NCI-H187 treated with DMSO at 0.1 percent for 48 hours (cell line): ENCODE data around the gene ARPC4.

Experiments
- DNase-seq: peaks from one replicate; lab custom pipeline; 2025; lab: John Stamatoyannopoulos, UW

ARPC4 gene

DNA sequence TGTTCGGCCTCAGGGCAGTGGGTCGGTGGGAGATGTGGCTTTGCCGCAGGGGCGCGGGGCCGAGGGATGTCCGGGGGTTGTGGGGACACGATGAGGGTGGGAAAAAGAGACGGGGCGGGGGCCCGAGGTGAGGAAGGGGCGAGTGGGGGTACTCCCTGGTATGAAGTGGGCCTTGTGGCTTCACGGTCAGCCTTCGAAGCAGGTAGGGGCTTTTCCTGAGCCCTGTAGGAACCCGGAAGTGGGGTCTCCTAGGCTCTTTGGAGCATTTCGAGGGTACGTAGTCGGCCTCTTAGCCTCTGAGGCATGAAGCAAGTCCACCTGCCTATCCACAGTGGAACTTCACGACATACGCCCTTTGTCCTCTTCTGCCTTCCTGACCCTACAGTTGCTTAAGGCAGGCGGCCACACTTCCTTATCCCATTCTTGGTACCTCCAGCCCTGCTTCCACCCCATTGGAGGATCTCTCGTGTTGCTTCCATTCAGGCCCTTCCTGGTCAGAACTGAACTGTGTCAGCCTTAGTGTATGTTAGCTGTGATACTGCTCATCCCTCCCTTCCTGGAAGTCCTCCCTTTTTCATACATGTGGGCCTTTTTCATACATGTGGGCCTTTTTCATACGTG lies 389 bp downstream of the ARPC4 start:
- no peak for DNase-seq

- no peak for DNase-seq
These were observed 1.5 kb downstream of the ARPC4 start for GRCh38 chr3:9794400-9794799.

GRCh38 chr3:9795207-9795606 lies 2.3 kb downstream of the ARPC4 start:
- no peak for DNase-seq

GRCh38 chr3:9797196-9797945 lies 4.5 kb downstream of the ARPC4 start:
- DNase-seq = no peak

DNA sequence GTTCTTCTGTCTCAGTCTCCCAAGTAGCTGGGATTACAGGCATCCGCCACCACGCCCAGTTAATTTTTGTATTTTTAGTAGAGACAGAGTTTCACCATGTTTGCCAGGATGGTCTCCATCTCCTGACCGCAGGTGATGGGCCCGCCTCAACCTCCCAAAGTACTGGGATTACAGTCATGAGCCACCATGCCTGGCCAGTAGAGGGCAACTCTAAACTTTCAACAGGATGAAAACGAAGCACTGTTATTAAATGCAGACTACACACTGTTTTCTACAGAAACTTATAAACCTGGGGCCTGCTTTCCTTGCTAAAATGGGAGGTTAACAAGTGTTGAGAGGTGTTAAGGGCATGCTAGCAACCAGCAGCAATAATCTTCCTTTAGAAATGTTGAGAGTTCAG lies 7.6 kb downstream of the ARPC4 start:
- no peak for DNase-seq

DNA sequence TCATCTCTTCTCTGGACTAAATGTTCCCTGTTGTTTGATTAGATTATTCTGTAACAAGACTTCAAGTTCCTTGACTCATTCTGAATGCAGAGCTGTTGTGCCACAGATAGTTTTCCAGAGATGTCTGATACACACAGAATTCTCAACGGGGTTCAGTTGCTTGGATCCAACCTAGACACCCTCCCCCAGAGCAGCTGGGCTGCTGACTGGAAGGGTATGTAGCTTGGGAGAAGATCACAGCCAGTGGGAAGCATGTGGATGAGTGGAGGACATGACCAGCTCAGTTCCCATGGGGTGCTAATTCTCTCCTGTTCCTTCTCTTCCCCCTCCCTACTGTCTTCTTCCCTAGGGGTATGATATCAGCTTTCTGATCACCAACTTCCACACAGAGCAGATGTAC lies 10.6 kb downstream of the ARPC4 start:
- no peak for DNase-seq

GRCh38 chr3:9804996-9805395 lies 12.1 kb downstream of the ARPC4 start:
- DNase-seq = no peak

GRCh38 chr3:9806137-9806536 lies 13.3 kb downstream of the ARPC4 start:
- DNase-seq = no peak

- no peak for DNase-seq
These were observed 14.1 kb downstream of the ARPC4 start for GRCh38 chr3:9806688-9807589.

DNA sequence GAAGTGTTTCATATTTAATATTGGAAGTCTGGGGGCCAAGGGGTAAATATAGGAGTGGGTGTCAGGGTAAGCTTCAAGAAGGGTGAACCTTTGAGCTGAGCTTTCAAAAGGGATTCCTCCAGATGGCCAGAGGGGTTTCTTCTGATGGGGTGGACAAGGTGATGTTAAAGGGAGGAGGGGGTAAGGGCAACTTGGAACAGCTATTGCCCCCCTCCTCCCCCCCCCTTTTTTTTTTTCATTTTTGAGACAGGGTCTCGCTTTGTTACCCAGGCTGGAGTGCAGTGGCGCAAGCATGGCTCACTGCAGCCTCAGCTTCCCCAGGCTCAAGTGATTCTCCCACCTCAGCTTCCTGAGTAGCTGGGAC lies 15.1 kb downstream of the ARPC4 start:
- no peak for DNase-seq

DNA sequence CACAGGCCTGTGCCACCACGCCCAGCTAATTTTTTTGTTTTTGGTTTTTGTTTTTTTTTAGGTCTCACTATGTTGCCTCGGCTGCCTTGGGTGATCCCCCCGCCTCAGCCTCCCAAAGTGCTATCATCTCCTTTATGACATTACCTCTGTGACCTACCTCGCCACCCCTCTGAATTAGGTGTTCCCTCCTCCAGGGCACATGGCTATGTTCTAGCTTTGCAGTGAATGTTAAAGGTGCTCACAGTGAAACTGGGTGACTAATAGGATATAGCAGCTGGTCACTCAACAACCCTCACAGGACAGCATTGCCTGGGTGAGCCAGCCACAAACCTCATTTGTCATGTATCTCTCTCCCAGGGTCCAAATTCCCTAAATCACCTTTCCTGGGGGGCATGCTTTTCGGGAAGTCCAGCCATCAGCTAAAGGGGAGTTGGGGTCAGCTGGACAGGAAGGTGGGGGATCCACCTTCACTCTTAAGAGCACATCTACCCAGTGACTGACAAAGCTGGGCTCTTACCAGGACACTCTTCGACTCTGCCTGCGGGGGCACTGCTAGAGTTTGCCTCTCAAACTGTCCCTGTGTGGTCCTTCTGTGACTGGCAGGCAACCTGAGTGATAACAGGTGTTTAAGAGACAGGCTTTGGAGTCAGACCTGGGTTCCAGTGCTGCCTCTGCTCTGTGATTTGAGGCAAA lies 15.6 kb downstream of the ARPC4 start:
- DNase-seq = no peak

DNA sequence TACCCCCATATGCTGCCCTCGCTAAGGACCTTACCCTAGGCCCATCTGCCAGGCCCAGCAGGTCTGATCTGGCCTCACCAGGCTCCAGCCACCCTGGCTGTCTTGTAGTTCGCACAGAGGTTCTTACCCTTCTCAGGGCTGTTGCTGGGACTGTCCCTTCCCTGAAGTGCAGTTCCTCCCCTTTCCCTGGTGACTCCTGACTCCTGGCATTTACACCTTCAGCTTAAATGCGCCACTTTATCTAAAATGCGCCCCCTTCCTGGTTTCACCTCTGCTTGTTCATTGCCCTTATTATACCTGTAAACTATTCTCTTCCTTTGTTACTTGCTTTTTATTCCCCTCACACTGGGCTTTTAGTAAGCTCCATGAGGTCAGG lies 16.3 kb downstream of the ARPC4 start:
- no peak for DNase-seq

- DNase-seq = no peak
These were observed 16.9 kb downstream of the ARPC4 start, which contains the start of gene TTLL3 for GRCh38 chr3:9809615-9810432. TTLL3 (plus strand) TSS chr3:9810262; CDS start chr3:9810662, 400 bp downstream.

GRCh38 chr3:9810433-9810770 lies 17.5 kb downstream of the ARPC4 start:
- no peak for DNase-seq

- DNase-seq = no peak
These were observed 18.0 kb downstream of the ARPC4 start for GRCh38 chr3:9810846-9811245.

GRCh38 chr3:9812870-9813483 lies 20.1 kb downstream of the ARPC4 start:
- no peak for DNase-seq

GRCh38 chr3:9815986-9816385 lies 23.1 kb downstream of the ARPC4 start:
- no peak for DNase-seq

- no peak for DNase-seq
These were observed 24.6 kb downstream of the ARPC4 start for GRCh38 chr3:9817436-9817835.

DNA sequence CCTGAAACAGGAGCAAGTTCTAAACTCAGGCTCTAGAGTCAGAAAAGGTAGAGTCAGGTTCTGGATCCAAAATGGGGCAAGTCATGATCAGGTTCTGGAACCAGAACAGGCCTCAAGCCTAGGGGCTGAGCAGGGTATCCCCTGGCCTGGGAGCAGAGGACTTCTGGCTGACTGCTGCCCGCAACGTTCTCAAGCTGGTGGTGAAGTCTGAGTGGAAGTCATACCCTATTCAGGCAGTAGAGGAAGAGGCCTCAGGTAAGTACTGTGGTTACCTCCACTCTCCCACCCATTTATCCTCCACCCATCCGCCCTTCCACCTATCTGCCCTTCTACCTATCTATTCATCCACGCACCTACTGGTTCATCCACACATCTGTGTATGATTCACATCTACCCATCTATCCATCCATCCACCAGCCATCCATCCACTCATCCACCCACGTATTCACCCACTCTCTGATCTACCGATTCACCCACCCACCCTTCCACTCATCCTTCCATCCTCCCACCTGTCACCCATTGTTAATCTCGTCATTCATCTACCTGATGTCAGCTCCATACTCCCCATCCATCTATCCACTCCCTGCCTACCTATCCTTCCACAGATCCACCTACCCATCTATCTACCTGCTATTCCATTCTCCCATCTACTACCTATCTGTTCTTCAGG lies 25.9 kb downstream of the ARPC4 start:
- no peak for DNase-seq

DNA sequence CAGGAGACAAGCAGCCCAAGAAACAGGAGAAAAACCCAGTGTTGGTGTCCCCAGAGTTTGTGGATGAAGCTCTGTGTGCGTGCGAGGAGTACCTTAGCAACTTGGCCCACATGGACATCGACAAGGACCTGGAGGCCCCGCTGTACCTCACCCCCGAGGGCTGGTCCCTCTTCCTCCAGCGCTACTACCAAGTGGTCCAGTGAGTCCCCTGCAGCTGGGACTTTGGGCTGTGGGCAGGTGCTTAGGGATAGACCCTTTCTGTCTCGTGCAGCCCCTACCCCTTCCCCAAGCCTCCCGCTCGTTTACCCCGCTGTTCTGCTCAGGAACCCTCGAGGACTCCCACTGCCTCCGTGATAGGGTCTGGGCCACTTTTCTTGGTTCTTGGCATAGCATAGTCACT lies 27.7 kb downstream of the ARPC4 start:
- no peak for DNase-seq

GRCh38 chr3:9820946-9821345 lies 28.1 kb downstream of the ARPC4 start:
- DNase-seq = no peak
